AG09309 (cell line): ENCODE measurements around the gene TLK1.
A peak's percentile ranks its signal among the peaks of the same experiment; 100 is the strongest.

ENCODE experiments used
- DNase-seq: peaks from one replicate; pipeline ENCODE4 v3.0.0-alpha.2; 2010; ENCODE audit warnings: low read depth
- H3K4me3 ChIP-seq: 2 replicates; pipeline ENCODE4 v1.5.1; 2011; ENCODE audit warnings: mild to moderate bottlenecking, low read depth, low read length, moderate library complexity; ENCODE audit not compliant: control insufficient read depth
- CTCF ChIP-seq: IDR thresholded peaks from 2 replicates; pipeline ENCODE4 v1.5.1; 2011; ENCODE audit warnings: mild to moderate bottlenecking, low read depth, low read length, inconsistent platforms; ENCODE audit not compliant: insufficient read depth, control insufficient read depth; ENCODE audit errors: missing control alignments

Gene TLK1

GRCh38 chr2:170953941-170954340 lies 206.8 kb downstream of the TLK1 start:
- no peak for TF ChIP-seq CTCF

GRCh38 chr2:170950221-170950761 lies 210.4 kb downstream of the TLK1 start:
- DNase-seq: no peak
- no peak overlapping the region for H3K4me3 ChIP-seq
- no peak for TF ChIP-seq CTCF

More at GRCh38 chr2:170953941-170954340, 206.8 kb downstream of the TLK1 start:
- no peak overlapping the region for H3K4me3 ChIP-seq
- no peak for DNase-seq

- H3K4me3 ChIP-seq: no peak overlapping the region
- TF ChIP-seq CTCF: no peak
- no peak for DNase-seq
Measured at GRCh38 chr2:170949415-170949814, 211.3 kb downstream of the TLK1 start.

- no peak for DNase-seq
- H3K4me3 ChIP-seq: no peak overlapping the region
- no peak for TF ChIP-seq CTCF
Measured at GRCh38 chr2:170944545-170944944, 216.1 kb downstream of the TLK1 start.

GRCh38 chr2:170943596-170943995 lies 217.1 kb downstream of the TLK1 start:
- TF ChIP-seq CTCF: no peak
- no peak overlapping the region for H3K4me3 ChIP-seq
- no peak for DNase-seq

- no peak for TF ChIP-seq CTCF
- peak; percentile 37 for DNase-seq
- no peak overlapping the region for H3K4me3 ChIP-seq
Measured at GRCh38 chr2:170943041-170943440, 217.7 kb downstream of the TLK1 start.

- DNase-seq: peak; percentile 27
- no peak overlapping the region for H3K4me3 ChIP-seq
- no peak for TF ChIP-seq CTCF
Measured at GRCh38 chr2:170942615-170943014, 218.1 kb downstream of the TLK1 start.
